ENCODE data around the gene ATG13. TPM values are rescaled to one million over a fixed set of nuclear protein-coding genes. Genes with fewer than 3 reads are reported as not detected.
"Not testable (repeated sequence)": the region's sequence is repeated elsewhere in the genome, so short reads cannot be mapped to it uniquely, and the experiment has no call there.

The ATG13 gene
- total RNA-seq, 1 experiment from 2014 or later = 93.3 TPM

GRCh38 chr11:46643531-46643930 lies 26.2 kb downstream of the ATG13 start:
- no peak for DNase-seq (ENCODE audit: low spot score)

GRCh38 chr11:46643986-46644385 lies 26.6 kb downstream of the ATG13 start:
- DNase-seq (ENCODE audit: low spot score) = no peak

- peak; percentile 91 for DNase-seq (ENCODE audit: low spot score)
Measured at GRCh38 chr11:46649180-46649738, 31.9 kb downstream of the ATG13 start.

GRCh38 chr11:46655631-46656030 lies 38.3 kb downstream of the ATG13 start:
- no peak for DNase-seq (ENCODE audit: low spot score)

- no peak for DNase-seq (ENCODE audit: low spot score)
Measured at GRCh38 chr11:46657186-46657585, 39.8 kb downstream of the ATG13 start.

GRCh38 chr11:46658259-46658658 lies 40.9 kb downstream of the ATG13 start:
- no peak for DNase-seq (ENCODE audit: low spot score)

GRCh38 chr11:46659908-46660307 lies 42.6 kb downstream of the ATG13 start:
- no peak for DNase-seq (ENCODE audit: low spot score)

GRCh38 chr11:46661836-46662235 lies 44.5 kb downstream of the ATG13 start:
- DNase-seq (ENCODE audit: low spot score) = no peak

- no peak for DNase-seq (ENCODE audit: low spot score)
Measured at GRCh38 chr11:46662366-46662765, 45.0 kb downstream of the ATG13 start.

GRCh38 chr11:46663277-46663940 lies 46.1 kb downstream of the ATG13 start:
- DNase-seq (ENCODE audit: low spot score) = no peak

GRCh38 chr11:46664612-46665011 lies 47.3 kb downstream of the ATG13 start:
- no peak for DNase-seq (ENCODE audit: low spot score)

- DNase-seq (ENCODE audit: low spot score) = no peak
Measured at GRCh38 chr11:46665356-46665755, 48.0 kb downstream of the ATG13 start.

GRCh38 chr11:46666516-46666915 lies 49.2 kb downstream of the ATG13 start:
- no peak for DNase-seq (ENCODE audit: low spot score)

GRCh38 chr11:46667043-46667481 lies 49.7 kb downstream of the ATG13 start:
- no peak for DNase-seq (ENCODE audit: low spot score)

- no peak for DNase-seq (ENCODE audit: low spot score)
Measured at GRCh38 chr11:46668480-46669085, 51.2 kb downstream of the ATG13 start.

- DNase-seq (ENCODE audit: low spot score) = no peak
Measured at GRCh38 chr11:46669711-46670139, 52.4 kb downstream of the ATG13 start.

GRCh38 chr11:46670521-46670920 lies 53.2 kb downstream of the ATG13 start:
- not testable (repeated sequence) for DNase-seq (ENCODE audit: low spot score)

- DNase-seq (ENCODE audit: low spot score) = no peak
Measured at GRCh38 chr11:46671958-46672315, 54.6 kb downstream of the ATG13 start.

GRCh38 chr11:46672381-46672839 lies 55.1 kb downstream of the ATG13 start:
- DNase-seq (ENCODE audit: low spot score) = no peak

GRCh38 chr11:46673713-46674462 lies 56.5 kb downstream of the ATG13 start:
- DNase-seq (ENCODE audit: low spot score) = no peak

GRCh38 chr11:46674463-46675287 lies 57.3 kb downstream of the ATG13 start:
- DNase-seq (ENCODE audit: low spot score) = no peak
